Fibroblast of gingiva (primary cell): ENCODE results near the gene PDE4D.
"Not testable (repeated sequence)": the region's sequence is repeated elsewhere in the genome, so short reads cannot be mapped to it uniquely, and the experiment has no call there.

ENCODE experiments used
- DNase-seq: peaks from one replicate; pipeline ENCODE4 v3.0.0-alpha.2; 2011; ENCODE audit warnings: low read depth

PDE4D gene

GRCh38 chr5:58969253-58969652 is 924.3 kb downstream of the PDE4D start:
- DNase-seq = no peak

GRCh38 chr5:58968350-58968749 is 925.2 kb downstream of the PDE4D start:
- DNase-seq = no peak

DNA sequence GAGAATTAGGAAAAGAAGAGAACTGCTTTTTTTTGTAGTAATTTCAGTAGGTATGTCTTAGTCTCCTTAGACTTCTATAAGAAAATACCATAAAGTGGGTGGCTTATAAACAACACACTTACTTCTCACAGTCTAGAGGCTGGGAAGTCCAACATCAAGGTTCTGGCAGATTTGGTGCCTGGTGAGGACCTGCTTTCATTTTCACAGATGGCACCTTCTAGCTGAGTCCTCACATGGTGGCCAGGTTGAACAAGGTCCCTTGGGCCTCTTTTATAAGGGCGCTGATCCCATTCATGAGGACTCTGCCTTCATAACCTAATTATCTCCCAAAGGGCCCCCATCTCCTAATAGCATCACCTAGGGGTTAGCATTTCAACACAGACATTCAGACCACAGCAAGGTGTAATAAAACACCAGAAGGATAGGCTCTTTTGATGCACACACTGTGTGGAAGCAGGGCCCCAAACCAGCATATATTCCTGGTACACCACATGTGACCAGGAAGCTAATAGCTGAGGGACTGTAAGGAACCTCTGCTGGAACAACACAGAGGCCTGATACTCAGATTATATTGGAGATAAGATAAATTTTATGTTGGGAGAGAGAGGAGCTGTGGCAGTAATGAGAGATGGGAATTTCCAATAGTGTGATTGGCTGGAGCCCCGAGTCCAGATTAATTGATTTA is 925.8 kb downstream of the PDE4D start:
- no peak for DNase-seq

DNA sequence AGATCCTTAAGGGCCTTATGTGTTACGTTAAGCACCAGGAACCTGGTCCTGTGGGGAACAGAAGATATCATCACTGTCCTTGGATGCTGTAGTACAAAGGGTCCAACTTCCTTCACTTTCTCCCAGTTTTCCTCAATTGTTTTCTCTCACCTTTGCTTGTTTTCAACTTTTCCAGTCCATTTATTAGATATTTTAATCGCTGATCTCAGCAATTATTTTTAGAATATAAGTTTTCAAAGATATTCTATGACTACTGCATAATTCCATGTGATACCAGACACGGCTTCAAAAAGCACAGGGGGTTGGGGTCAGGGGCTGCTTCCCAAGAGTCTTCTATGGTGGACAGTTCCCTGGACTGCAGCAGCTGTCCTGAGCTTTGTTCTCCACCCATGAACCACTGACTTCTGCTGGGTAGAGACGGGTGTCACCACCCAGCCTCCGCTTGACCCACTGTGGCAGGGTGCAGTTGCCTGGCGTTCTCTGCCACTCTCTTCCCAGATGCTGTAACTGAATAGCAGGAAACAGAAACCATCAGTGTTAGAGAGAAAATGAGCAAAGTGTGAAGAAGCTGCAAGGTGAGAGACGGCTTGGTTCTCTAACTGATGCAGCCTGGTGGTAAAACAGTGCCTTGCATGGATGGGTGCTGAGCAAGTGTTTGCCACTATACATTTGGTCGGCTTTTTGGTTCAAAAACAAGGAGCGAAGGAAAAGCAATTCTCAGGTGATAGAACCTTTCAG is 927.7 kb downstream of the PDE4D start:
- no peak for DNase-seq

DNA sequence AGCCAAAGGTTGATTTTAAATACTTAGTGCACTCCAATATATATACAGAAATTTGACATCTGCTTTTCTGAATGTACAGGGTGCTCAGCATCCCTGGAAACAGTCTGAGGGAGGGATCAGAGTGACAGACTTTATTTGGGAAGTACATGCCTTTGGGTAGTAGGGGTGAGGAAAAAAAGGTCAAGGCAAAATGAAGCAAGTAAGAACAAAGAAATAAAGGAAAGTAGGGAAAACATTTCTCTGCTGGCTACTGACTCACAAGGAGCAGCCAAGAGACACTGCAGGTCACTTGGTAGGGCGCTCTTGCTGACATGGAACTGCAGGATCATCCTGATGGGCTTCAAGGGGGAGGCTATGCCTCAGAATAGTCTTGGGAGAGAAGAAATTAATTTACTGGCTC is 929.7 kb downstream of the PDE4D start:
- no peak for DNase-seq

GRCh38 chr5:58963361-58963760 is 930.2 kb downstream of the PDE4D start:
- no peak for DNase-seq

- no peak for DNase-seq
Measured at GRCh38 chr5:58961631-58962280, 931.8 kb downstream of the PDE4D start.

DNA sequence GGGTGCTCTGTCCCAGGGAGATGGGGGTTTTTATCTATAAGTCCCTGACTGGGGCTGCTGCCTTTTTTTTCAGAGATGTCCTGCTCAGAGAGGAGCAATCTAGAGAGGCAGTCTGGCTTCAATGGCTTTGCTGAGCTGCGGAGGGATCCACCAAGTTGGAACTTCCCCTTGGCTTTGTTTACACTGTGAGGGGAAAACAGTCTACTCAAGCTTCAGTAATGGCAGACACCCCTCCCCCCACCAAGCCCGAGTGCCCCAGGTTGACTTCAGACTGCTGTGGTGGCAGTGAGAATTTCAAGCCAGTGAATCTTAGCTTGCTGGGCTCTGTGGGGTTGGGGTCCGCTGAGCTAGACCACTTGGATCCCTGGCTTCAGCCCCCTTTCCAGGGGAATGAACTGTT is 934.8 kb downstream of the PDE4D start:
- no peak for DNase-seq

GRCh38 chr5:58953218-58953617 is 940.3 kb downstream of the PDE4D start:
- not testable (repeated sequence) for DNase-seq

DNA sequence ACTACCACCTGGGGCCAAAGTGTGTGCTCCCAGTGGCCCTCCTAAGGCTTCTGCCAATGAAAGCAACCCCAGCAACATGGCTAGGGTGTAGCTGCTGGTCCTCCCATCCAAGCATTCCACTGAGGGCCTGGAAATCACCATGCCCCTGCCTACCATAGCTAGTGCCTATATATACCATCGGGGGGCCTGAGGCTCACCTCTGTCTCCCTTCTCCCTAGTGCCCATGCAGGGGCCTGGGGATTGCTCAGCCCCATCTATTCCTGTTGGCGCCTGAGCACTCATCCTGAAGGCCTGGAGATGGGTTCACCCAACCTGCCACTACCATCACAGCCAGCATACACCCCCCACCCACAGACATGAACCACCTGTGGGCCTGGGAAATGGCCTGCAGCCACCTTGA is 943.3 kb downstream of the PDE4D start:
- DNase-seq = no peak

GRCh38 chr5:58946230-58946629 is 947.3 kb downstream of the PDE4D start:
- no peak for DNase-seq

- peak; percentile 37 for DNase-seq
Measured at GRCh38 chr5:58944221-58944620, 949.3 kb downstream of the PDE4D start.

- peak; percentile 13 for DNase-seq
Measured at GRCh38 chr5:58940446-58940845, 953.1 kb downstream of the PDE4D start.

- DNase-seq = no peak
Measured at GRCh38 chr5:58939664-58940063, 953.9 kb downstream of the PDE4D start.

GRCh38 chr5:58938563-58939424 is 954.7 kb downstream of the PDE4D start:
- DNase-seq = no peak

GRCh38 chr5:58937031-58937681 is 956.4 kb downstream of the PDE4D start:
- DNase-seq = no peak

DNA sequence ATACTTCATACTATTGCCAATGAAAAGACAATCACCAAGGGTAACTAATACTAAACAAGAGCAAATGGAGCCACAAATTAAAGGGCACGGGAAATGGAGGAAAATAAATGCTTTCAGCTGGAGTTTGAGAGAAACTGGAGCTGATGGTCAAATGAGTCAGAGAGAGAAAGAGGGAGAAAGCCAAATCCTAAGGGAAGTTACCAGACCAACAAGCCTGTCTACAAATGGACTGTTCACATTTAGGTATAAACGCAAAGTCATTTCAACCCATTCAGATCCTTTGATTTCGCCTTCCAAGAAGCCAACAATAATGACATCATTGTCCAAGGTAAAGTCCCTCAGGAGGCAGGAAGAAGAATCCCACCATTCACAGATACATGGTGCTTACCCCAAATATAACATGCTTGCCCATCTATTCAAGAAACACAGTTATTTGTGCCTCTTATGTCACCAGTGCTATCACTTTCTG is 958.9 kb downstream of the PDE4D start:
- peak; percentile 59 for DNase-seq

DNA sequence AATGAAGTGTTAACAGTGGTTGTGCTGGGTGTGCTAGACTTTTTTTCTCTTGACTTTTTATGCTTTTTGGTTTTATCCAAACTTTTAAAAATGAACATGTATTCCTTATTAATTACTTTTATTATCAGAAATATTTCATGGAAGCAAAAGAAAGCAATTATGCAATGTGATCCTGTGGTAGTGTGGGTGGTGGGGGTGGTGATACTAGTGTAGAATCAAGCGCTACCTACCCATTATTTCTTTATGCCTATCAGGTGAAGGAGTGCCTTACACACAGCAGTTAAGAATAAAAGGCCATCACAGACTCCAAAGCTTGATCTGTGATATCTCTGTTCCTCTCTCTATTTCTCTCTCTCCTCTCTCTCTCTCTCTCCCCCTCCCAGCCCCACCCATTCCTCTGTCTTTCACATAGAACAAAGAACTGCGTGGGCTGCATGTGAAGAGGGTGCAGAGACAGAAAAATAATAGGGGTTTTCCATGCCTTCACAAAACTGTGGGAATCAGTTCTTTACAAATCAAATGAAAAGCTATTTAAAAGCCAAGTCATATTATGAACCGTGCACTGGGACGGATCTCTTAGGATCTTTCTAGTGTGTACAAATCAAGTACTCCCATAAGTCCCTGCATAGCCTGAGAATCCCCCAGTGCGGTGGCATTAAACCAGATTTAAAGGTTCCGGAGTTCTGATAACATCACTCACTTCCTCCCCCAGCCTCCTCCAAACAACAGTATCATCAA is 959.5 kb downstream of the PDE4D start:
- DNase-seq = no peak

DNA sequence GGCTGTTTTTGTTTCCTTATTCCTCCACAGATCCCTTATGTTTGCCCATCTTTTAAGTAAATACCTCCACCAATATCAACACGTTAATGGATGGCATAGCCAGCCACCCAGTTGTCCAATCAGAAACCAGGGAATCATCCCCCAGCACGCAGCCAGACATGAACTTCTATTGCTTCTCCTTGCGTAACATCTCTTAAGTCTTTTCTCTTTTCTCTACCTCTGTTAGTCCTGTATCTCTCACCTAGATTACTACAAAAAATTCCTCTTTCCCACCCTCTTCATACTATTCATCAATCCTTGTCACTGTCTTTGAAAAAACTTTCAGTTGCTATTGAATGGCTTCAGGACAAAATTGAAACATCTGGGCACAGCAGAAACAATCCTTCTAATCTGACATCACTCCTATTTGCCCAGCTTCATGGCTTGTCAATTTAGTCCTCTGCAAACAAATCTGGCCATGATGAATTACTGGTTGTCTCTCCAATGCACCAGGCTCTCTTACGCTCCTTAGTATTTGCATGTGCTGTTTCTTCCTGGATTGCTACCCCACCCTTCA is 961.4 kb downstream of the PDE4D start:
- DNase-seq = no peak

GRCh38 chr5:58930520-58930919 is 963.0 kb downstream of the PDE4D start:
- no peak for DNase-seq

DNA sequence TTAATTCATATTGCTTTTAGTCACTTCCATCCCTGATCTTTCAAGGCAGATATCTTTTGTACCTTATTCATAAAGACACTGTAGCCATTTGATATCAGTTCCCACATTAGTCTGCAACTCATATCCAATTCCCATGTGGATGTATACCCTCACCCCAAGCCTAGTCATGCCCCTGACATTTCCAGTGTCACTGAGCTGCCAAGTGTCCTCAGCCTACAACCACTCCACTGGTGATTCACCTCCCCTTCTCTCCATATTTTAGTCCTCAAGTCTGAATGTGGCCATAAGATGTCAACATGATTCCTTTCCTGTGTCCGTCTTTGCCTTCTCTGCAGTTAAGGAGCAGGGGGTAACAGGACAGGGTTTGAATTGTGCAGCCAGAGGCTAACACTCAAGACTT is 963.8 kb downstream of the PDE4D start:
- DNase-seq = no peak
